ENCODE data around the gene RPTOR.

The RPTOR gene

DNA sequence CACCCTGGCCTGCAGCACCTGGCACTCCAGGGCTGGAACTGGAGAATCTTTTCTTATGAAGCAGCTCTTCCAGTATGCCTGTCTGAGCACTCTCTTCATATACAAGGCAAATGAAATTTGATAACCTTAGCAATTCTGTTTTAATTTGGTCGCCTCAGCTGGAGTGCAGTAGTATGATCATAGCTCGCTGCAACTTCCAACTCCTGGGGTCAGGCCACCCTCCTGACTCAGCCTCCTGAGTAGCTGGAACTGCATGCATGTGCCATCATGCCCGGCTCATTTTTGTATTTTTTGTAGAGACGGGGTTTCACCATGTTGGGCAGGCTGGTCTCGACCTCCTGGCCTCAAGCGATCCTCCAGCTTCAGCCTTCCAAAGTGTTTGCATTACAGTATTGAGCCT is 306.2 kb downstream of the RPTOR start:
- DNase-seq (ENCODE audit: low read depth, low spot score) = no peak
- TF ChIP-seq, protein P1, sequence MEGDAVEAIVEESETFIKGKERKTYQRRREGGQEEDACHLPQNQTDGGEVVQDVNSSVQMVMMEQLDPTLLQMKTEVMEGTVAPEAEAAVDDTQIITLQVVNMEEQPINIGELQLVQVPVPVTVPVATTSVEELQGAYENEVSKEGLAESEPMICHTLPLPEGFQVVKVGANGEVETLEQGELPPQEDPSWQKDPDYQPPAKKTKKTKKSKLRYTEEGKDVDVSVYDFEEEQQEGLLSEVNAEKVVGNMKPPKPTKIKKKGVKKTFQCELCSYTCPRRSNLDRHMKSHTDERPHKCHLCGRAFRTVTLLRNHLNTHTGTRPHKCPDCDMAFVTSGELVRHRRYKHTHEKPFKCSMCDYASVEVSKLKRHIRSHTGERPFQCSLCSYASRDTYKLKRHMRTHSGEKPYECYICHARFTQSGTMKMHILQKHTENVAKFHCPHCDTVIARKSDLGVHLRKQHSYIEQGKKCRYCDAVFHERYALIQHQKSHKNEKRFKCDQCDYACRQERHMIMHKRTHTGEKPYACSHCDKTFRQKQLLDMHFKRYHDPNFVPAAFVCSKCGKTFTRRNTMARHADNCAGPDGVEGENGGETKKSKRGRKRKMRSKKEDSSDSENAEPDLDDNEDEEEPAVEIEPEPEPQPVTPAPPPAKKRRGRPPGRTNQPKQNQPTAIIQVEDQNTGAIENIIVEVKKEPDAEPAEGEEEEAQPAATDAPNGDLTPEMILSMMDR (IDR thresholded peaks at IDR 0.05; ENCODE audit: insufficient read depth, low read length, missing control alignments) = no peak
- H3K4me3 ChIP-seq (ENCODE audit: low read depth, low read length) = no peak overlapping the region
- CTCF ChIA-PET = interaction anchor here (1.0 to 1.9 kb wide), 4 partner anchors 9 to 424 kb away, joined by 3 to 4 read pairs (median 3); no protein-coding TSS in a partner anchor
- POLR2A ChIA-PET = no interaction called here

DNA sequence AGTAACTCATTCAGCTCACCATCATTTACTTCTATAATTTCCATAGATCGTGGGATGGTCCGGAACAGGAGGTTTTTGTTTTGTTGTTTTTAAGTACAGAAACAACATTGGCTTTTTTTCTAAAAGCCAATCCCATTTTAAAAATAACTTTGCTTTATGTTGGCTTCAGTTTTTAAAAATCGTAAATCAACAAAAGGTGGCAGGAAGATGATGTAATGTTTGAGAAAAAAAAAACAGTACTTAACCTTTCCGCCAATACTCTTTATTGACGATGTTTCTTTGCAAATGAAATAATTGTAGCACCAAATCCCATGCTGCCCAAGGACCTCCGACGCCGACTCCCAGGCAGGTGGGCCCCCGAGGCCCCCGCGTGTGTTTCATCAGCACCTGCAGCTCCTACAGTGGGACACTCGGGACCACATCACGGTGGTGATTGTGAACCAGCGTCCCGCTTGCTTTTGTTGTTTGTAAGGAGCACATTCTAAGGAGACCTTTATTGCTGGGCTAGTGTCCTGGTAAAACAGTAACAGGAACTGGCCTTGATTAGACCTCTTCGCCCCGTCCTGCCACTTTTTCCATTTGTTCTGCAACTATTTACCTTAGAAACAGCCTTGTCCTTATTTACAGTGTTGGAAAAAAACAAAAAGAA is 306.8 kb downstream of the RPTOR start:
- ChIA-PET CTCF (interaction anchor here (1.0 to 1.9 kb wide), 4 partner anchors 8 to 424 kb away, joined by 3 to 4 read pairs (median 3); no protein-coding TSS in a partner anchor), POLR2A (no interaction called here)
- H3K4me3 ChIP-seq (ENCODE audit: low read depth, low read length) = no peak overlapping the region
- DNase-seq (ENCODE audit: low read depth, low spot score) = no peak
- TF ChIP-seq, protein P1 (IDR thresholded peaks at IDR 0.05; ENCODE audit: insufficient read depth, low read length, missing control alignments) = no peak

DNA sequence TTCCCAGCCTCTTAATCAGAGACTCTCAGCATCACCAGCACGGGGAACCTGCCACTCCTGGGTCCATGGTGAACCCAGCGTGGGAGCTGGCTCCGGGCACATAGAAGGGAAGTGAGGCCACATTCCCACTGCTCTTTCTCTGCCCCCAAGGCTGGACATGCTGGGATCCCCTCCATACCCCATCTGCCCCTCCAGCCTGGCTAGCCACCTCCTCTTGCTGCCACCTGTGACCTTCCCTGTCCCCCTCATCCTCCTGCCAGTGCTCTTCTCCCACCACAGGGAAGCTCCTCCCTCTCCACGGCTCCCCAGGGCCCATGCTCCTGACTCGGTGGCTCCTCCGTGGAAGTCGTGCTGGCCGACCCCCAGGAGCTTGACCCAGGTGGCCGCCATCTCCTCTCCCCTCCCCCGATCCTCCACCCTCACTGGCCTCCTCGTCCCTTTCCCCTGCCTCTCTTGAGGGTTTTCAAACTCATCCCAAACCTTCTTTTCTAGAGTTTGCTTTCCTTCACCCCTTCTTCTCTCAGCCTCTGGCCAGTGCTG is 307.9 kb downstream of the RPTOR start:
- ChIA-PET CTCF (no interaction called here), POLR2A (no interaction called here)
- H3K4me3 ChIP-seq (ENCODE audit: low read depth, low read length) = no peak overlapping the region
- TF ChIP-seq, protein P1 (IDR thresholded peaks at IDR 0.05; ENCODE audit: insufficient read depth, low read length, missing control alignments) = no peak
- no peak for DNase-seq (ENCODE audit: low read depth, low spot score)

DNA sequence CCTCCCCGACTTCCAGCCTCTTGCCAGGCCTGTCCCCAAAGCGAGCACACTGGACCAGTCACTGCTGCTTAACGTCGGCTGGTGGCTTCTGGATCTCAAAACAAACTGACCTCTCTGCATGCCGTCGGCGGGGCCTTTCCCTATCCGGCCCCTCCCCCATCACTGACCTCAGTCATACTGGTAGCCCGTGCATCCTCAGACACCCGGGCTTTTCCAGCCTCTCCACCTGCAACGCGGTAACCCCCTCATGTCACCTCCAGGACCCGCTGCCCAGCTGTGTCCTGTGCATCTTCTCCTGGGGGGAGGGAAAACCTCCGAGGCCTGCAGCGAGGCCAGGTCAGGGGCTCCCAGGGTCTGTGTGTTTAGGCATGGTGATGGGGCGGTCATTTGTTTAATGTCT is 308.4 kb downstream of the RPTOR start:
- no peak for DNase-seq (ENCODE audit: low read depth, low spot score)
- TF ChIP-seq, protein P1 (IDR thresholded peaks at IDR 0.05; ENCODE audit: insufficient read depth, low read length, missing control alignments) = no peak
- H3K4me3 ChIP-seq (ENCODE audit: low read depth, low read length) = no peak overlapping the region
- ChIA-PET CTCF (no interaction called here), POLR2A (no interaction called here)

DNA sequence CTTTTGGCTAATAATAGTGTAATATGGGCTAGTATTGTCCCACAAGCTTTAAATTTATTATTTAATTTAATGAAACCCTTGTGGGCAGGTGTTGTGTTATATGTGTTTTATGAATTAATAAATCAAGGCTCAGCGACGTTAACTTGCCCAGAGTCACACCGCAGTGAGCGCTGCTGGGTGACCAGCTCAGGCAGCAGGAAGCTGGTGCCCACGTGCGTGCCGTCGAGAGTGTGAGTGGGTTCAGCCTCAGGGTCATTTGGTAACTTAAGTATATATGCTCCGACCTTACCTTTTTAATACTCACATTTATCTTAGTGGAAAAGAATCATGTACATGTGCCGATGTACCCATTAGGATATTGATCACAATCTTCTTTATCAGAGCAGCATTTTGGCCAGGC is 309.6 kb downstream of the RPTOR start:
- CTCF ChIA-PET = interaction anchor here (0.7 to 1.4 kb wide), 2 partner anchors 45 to 376 kb away, joined by 3 read pairs; no protein-coding TSS in a partner anchor
- no peak for DNase-seq (ENCODE audit: low read depth, low spot score)
- H3K4me3 ChIP-seq (ENCODE audit: low read depth, low read length) = no peak overlapping the region
- TF ChIP-seq, protein P1 (IDR thresholded peaks at IDR 0.05; ENCODE audit: insufficient read depth, low read length, missing control alignments) = no peak
- POLR2A ChIA-PET = no interaction called here

DNA sequence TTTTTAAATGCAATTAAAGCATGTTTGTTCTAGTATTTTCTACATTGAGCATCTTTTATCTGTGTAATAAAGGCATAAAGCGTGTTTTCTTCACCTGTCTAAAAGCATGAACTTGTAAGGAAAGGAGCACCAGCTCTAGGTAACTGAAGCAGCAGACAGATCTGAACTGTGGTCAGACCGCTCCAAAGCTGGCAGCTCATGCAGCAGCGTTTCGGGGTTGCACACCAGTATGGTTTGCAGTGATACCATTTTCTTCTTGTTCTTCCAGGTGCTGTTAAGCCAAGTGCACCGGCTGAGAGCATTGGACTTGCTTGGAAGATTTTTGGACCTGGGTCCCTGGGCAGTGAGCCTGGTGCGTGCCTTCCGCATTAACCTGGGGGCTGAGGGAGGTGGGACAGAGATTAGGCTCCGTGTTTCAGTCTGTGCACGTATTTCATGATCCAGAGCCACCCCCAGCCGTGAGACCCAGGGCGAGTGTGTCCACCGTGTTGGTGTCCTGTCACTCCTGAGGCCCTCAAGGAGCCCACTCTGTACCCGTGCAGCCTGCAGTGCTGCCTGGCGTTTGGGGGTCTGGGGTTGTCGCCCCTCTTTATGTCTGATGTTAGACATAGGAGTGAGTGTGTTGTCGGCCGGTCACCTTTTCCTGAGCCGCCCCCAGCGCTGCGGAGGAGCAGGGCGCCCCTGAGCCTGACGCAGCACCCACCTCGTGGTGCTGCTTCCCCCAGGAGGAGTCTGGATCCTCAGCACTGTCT is 310.7 kb downstream of the RPTOR start:
- TF ChIP-seq, protein P1 (IDR thresholded peaks at IDR 0.05; ENCODE audit: insufficient read depth, low read length, missing control alignments) = no peak
- ChIA-PET POLR2A (interaction anchor here (1.1 kb wide), 1 partner anchor 64 kb away, joined by 3 read pairs; no protein-coding TSS in a partner anchor), CTCF (interaction anchor here (0.7 to 1.6 kb wide), 4 partner anchors 10 to 378 kb away, joined by 3 to 7 read pairs (median 3); no protein-coding TSS in a partner anchor)
- DNase-seq (ENCODE audit: low read depth, low spot score) = no peak
- no peak overlapping the region for H3K4me3 ChIP-seq (ENCODE audit: low read depth, low read length)
